Activated CD8-positive, alpha-beta memory T cell treated with anti-CD3 and anti-CD28 coated beads for 36 hours (primary cell): ENCODE data around the gene PDE9A. TPM values are rescaled to one million over a fixed set of nuclear protein-coding genes. Genes with fewer than 3 reads are reported as not detected.

Experiments
- CTCF ChIA-PET: fragments of 350-600 bp; sonication (Branson Sonifier 250); formaldehyde crosslinking; loops from one replicate; lab custom pipeline; 2021; ENCODE audit warnings: antibody characterized with exemption; lab: Charles Lee
- POLR2A ChIA-PET: fragments of 350-600 bp; sonication (Branson Sonifier 250); formaldehyde crosslinking; loops from one replicate; lab custom pipeline; 2021; ENCODE audit warnings: antibody characterized with exemption; lab: Charles Lee
- total RNA-seq, 2 experiments: library from RNA; stranded (reverse); gene quantifications; one replicate each; pipeline ENCODE4 v1.2.3, GENCODE V29; 2021

PDE9A gene
- total RNA-seq, 2 experiments from 2014 or later = 2.2 to 2.6 TPM

DNA sequence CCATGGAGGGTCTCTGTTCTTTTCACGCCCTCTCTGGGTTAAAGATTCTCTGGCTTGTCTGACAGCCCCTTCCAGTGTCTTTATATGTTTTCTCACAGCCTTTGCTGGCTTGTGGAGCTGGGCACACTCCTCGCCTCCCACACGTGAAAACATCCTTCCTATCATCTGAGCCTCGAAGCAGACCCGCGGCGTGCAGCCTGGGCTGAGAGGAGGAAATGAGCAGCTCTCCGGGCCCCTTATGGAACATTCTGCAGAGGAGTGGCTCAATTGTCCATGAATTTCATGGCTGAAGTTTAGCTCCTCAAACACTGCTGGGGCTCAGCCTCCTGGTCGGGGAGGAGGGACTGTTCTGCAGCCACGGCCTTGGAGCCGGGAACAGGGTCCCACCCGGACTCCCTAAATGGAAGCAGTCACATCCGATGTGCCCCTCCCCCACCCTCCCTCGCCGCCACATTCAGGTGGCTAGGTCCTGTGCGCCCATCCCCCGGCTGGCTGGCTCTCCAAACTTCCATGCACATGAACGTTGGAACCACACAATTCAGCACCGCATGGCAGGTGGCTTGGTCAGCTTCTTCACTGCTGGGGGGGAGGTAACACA lies 15.1 kb upstream of the PDE9A start:
- ChIA-PET POLR2A (no interaction called here), CTCF (interaction anchor here (0.9 kb wide), 1 partner anchor 11 kb away, joined by 4 read pairs; no protein-coding TSS in a partner anchor)

DNA sequence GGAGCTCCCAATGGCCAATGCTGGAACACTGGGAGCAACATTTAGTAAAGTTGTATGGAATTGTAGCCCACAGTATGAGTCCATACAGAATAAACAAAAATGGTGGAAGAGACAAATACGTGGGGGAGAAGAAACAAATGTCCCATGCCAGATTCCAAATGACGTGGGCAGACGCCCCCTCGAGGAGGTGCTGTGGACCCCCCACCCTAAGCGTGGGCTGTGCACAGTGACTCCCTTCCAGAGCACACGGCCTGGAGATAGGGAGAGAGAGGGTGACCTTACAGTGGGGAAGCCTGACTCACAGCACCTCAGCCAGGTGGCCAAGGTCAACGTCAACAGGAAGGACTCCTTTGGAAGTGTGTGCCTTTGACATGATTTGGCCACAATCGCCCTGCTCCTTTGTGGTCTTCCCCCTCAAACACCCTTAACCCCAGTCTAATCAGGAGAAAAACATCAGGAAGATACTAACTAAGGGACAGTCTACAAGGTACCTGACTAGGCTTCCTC lies 13.7 kb upstream of the PDE9A start:
- ChIA-PET CTCF (interaction anchor here (0.8 kb wide), 1 partner anchor 47 kb away, joined by 3 read pairs; no protein-coding TSS in a partner anchor), POLR2A (no interaction called here)

DNA sequence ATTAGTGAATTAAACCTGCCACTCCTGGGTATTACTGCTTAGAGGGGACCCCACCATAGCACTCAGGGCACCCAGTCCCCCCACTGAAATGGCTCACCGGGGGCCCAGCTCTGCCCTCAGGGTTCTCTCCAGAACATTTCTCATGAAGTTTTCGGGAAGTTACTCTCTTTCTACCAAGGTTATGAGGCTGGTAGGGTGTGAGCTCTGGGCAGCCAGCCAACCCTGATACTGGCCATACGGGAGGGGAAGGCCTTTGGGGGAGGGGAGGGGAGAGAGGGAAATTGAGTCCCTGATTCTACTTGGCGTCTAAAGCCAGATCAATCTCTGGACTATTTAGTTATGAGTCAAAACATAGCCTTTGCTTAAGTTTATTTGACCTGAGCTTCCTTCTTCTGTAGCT lies 12.9 kb upstream of the PDE9A start:
- CTCF ChIA-PET = interaction anchor here (0.8 kb wide), 1 partner anchor 48 kb away, joined by 3 read pairs; no protein-coding TSS in a partner anchor
- POLR2A ChIA-PET = no interaction called here

DNA sequence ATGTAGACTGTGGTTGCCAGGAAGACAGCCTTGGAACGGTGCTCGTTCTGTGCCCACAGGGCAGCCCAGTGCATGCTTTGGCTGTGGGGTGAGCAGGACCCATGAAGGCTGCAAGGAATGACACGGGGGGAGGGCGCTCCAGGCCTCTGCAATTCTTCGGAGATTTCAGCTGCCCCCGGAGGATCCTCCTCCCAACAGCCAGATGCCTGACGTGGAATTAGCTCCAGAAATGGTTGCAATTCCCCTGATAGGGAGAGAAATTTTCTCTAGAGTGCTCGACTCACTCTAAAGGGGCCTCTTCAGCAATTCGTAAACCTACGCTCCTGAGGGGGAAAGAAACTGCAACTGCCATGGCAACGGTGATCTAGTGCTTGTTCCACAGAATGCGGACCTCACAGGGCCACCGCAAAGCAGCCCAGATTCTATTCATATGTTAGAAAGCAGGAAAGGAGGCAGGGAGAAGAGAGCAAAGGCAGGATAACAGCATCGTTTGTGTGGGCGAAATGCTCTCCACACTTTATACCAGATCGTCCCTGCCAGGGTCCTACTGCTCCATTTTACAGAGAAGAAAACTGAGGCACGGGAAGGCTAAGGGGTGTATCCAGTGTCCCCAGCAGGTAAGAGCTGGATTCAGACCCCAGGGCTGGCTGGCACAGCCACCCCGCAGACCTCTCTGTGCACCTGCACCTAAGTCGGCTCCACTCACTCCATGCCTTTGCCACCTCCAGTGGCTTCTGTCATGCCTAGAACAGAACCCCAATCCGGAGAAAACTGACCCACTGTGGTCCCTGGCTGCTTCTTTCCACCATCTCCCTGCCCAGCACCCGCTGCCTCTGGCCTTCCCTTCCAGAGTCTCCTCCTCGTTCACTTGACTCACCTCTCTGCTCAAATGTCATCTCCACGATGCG lies 11.9 kb upstream of the PDE9A start:
- CTCF ChIA-PET = no interaction called here

DNA sequence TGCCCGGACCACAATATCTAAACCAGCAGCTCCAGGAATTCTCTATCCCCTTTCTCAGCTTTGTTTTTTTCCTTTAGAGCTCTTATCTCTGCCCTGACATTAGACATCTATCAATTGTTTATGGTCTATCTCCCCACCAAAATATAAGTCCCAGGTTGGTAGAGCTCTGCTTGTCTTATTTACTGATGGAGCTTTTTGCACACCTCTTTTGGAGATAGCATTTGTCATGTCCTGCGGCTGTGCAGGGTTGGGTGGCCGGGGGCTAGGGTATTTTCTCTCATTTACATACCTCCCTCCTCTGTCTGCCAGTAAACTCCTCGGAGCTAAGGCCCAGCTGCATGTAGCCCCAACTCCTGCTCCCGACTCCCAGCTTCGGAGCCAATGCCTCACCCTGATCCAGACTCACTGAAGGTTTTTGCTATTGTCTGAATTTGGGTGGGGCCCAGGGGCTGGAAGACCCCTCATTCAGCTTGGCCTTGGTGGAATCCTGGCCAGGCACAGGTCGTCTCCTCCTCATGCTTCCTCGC lies 11.1 kb upstream of the PDE9A start:
- ChIA-PET CTCF (no interaction called here), POLR2A (no interaction called here)

More for the DNA sequence above, 11.9 kb upstream of the PDE9A start:
- POLR2A ChIA-PET = no interaction called here

DNA sequence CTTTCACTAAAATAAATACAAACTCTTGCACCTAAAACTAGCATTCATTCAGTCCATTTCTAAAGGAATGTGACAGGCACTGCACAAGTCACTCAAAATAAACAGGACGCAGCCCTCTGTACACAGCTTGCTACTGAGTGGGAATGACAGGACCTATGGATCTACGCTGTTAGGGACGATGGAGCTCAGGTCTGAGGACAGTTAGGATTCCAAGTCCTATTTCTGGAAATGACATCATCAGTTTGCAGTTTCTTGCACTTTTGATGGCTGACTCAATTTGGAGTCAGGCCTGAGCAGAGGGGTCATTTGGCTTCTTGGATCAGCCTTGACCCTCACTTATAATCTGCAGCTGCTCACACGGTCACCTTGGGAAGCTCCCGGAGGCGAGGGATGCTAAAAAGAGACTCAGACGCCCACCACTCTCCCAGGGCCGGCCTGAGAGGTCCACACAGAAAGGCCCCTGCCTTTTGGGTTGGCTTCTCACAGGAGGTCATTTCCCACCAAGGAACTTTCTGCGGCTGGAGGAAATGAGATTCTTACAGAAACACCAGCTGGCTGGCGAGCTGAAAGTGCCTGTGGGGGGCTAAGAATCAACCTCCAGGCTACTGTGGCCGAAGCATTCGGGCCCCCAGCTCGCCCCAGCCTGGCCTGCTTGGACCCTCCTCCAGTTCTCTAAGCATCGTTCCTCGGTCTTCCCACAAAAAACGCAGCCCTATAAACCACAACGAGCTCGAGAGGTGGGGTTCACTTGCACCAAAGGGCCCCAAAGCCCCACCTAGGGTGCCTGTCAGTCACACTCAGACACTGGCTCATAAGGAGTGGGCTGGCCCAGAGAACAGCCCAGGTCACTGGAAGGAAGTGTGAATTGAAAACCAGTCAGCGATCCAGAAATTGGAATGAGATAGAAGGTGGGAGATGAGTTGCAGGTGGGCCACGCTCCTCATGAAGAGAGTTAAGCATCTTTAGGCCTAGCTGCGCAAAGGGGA lies 8.9 kb upstream of the PDE9A start:
- ChIA-PET POLR2A (no interaction called here), CTCF (no interaction called here)

DNA sequence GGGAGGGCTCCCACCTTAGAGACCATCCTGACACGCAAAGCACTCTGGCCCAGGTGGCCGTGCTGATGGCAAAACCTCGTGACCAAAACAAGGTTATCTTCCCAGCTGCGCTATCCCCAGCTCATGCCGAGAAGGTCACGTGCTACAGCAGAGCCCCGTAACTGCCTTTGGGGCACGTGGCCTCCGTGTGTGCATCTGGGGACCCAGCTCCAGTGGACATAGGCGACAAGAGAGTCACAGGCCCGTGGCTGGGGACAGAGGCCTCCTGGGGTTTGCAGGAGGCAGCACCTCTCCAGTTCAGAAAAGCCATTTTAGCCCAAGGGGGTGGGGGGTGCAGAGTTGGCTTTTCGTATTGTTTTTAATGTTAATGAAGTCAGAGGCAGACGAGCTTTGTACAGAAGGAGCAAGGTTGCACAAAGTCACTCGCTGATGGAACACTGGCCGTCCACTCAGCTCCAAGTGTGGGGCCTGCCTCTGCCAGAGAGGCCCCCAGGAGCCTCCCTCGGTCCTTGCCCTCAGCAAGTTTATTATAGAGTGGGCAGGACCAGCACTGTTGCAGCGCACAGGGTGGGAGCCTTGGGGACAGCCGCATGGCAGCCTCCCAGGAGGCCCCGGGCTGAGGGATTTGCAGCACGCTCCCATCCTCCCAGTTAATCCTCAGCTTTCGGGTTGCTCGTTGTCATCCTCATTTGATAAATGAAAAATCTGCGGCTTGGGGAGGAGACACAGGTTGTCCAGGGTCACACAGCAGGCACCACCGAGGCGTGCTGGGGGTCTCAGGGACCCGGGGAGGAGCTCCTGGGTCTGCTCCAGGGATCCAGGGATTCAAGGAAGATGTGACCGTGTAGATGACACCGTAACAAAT lies 8.0 kb upstream of the PDE9A start:
- CTCF ChIA-PET = no interaction called here
- POLR2A ChIA-PET = no interaction called here

DNA sequence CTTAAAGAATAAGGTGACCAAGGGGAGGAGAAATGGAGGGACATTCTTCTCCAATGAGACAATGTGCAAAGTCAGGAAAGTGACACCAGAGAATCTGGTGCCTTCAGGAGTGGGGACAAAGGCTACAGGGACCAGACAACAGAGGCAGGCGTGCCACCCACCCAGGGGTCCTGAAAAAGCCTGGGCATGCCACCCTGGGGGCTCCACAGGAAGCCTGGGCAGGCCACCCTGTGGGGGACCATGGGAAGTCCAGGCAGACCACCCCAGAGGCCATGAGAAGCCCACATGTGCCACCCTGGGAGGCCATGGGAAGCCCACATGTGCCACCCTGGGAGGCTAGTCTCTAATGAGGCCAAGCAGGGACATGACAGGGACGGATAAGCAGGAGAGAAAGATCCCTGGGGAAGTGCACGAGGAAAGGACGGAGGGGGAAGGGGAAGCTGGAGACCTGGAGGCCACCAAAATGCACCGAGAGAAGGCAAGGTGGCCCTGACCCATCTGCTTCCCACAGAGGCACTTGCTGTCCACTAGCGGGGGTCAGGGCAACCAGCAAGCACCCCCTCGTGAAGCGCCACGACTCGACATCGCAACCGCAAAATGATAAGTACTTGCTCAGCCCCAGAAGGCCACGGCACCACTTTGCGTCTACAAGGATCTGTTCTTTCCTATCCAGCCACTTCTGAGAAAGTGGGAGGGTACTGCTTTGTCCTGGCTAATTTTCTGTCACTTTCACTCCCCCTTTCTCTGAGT lies 7.2 kb upstream of the PDE9A start:
- ChIA-PET POLR2A (no interaction called here), CTCF (no interaction called here)

DNA sequence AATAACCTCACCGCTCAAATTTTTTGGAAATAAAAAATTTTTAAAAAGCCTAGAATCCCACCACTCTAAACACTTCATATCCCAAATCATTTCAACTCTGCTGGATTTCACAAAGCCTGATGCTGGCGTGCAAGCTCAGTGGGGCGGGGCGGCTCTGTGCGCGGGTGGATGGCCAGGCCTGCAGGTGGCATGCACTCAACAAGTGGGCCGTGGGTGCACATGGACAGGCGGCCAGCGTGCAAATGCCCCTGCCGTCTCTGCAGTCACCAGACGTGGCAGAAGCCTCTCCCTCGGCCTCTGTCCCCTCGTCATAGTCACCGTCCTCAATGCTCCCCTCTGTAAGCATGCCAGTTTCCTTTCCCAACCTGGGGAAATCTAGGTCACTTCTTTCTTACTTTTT lies 6.6 kb upstream of the PDE9A start:
- POLR2A ChIA-PET = no interaction called here
- CTCF ChIA-PET = no interaction called here

DNA sequence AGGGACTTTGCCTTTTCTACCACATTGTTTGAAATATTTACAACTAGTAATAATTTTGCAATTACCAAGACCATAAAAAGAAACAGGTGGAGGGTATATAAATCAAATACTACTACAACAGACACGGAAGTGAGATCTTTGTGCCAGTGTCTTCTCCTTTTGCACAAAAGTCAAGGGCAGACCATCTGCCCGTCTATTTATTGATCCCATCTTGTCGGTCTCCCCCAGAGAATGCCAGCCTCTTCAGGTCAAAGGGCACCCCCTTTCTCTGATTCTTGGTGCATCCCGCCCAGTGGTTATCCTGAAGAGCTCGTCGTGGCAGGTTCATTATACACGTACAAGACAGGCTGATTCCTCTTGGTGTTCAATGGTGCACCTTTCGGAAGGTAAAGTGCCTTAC lies 4.8 kb upstream of the PDE9A start:
- POLR2A ChIA-PET = no interaction called here

DNA sequence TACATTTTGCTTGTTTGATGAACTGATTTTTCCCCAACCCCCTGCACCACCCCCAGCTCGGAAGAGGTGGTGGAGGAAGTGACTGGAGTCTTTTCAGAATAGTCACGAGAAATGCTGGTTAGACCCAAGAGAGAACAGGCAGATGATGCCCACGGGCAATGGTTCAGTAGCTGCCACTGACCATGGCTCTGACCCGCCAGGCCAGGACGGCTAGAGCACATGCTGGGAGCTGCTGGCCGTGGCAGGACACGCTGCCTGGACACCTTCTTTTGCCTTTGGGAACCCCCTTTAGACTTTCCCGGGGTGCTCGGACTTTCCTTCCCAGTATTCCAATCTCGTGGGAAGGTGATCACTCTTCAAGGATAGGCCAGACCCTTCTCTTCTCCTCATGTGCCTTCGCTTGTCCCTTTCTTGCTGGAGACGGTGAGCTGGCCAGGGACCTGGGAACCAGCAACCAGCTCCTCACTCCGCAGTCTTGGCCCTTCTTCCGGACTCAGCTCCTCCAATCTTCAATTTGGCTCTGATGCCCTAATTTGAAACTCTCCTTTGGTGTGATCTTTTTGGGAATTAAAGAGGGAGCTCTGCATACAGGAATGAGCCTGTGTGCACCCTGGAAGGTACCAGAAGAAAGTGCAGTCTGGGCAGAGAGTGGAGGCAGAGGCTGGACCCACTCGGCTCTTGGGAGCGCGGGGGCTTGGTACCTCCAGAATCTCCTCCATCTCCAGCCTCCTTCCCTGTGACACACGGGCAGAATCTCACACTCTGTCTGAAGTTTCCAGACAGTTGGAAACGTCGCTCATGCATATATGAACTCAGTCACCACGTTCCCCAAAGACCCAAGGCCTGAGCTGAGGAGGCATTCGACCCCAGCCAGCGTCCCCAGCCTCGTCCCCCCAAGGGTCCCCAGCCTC lies 4.0 kb upstream of the PDE9A start:
- ChIA-PET CTCF (no interaction called here), POLR2A (no interaction called here)

More for the DNA sequence above, 4.8 kb upstream of the PDE9A start:
- CTCF ChIA-PET = no interaction called here

DNA sequence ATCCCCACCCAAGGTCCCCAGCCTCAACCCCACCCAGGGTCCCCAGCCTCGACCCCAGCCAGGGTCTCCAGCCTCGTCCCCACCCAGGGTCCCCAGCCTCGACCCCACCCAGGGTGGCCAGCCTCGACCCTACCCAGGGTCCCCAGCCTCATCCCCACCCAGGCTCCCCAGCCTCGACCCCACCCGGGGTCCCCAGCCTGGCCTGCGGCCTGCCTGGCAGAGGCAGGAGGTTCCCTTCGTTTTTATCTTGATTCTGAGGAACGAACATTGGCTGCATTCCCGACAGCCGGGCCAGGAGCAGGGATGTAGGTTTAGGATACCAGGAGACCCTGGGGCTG lies 3.4 kb upstream of the PDE9A start:
- ChIA-PET CTCF (no interaction called here), POLR2A (no interaction called here)

DNA sequence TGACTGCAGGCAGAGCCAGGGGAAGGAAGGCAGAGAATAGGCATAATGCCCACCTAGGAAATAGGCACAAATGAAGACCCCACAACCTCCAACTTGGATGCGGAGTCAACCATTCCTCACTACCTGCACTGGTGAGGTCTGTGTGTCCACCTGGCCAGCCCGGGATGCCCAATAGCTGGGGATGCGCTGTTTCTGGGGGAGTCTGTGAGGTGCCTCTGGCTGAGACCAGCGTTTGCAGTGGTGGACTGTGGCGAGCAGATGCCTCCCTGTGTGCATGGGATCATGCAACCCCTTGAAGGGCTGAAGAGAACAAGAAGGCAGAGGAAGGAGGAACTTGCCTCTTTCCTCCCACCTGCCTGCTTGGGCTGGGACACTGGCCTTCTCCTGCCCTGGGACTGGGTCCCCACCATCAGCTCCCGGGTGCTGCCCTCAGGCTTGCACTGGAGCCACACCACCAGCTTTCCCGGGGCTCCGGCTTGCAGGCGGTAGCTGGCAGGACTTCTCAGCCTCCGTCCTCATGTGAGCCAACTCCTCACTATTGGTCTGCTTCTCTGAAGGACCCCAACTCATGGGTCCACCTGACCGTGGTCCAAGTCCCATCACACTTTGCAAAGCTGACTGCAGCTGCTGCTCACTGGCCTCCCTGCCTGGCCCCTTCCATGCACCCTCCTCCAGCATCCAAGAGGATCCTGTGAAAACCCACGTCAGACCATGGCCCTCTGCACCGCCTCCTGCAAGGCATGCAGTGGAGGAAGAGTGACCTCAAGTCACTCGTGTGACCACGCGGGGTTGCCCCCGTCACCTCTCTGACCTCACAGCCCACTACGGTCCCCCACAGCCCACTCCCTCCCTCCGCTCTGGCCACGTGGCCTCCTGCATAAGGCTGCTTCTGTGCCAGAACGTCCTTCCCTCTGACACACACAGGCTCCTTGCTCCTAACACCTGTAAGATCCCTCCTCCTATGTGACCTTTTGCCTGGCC lies 2.7 kb upstream of the PDE9A start:
- POLR2A ChIA-PET = no interaction called here
- CTCF ChIA-PET = no interaction called here

DNA sequence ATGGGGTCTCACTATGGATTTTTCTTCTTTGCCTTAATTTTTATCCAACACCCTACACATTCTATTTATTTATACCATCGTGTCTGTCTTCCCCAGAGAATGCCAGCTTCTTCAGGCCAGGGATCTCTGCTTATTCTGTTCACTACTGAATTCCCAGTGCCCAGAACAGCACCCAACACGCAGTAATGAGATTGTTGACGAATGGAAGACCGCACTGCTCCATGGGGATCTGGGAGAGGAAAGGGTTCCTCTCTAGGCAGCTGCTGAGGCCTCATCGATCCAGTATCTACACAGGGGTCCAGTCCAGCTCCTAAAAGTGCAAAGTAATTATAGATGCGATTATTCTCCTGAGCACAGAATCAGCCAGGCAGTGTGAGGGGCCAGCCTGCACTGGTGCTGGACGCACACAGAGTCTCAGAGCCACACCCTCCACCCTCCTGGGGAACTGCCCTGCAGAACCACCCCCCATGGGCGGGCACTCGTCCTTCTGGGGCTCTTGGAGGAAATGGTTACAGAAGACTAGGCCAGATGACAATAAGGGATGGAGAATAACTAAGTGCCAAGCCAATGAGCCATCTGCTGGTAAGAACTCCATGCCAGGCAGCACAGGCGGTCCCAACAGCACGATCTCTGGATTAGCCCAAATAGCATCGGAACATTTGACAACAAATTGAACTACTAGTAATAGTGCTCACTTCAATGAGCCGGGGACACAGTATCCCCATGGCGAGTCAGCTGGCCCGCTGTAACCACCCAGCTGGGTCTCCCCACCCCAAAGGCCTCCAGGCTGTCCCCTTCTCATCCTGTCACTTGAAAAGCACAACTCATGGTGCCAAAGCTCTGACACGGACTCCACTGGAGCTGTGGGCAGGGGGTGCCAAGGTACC lies 1.7 kb upstream of the PDE9A start:
- ChIA-PET CTCF (interaction anchor here (1.4 kb wide), 1 partner anchor 31 kb away, joined by 3 read pairs; no protein-coding TSS in a partner anchor), POLR2A (no interaction called here)
